ENCODE data around the gene TNFSF8. TPM values are rescaled to one million over a fixed set of nuclear protein-coding genes. Genes with fewer than 3 reads are reported as not detected.

The TNFSF8 gene
- total RNA-seq, 1 experiment from 2014 or later = 0.20 TPM

- Histone ChIP-seq H3K4me1 (no peaks in the 10 kb centered on the region), H3K4me3 (ENCODE audit: low read depth, low read length) (no peak overlapping the region), H3K36me3 (ENCODE audit: control insufficient read depth, insufficient read depth, low read length) (no peaks in the 10 kb centered on the region), H3K9me3 (no peaks in the 10 kb centered on the region), H3K27me3 (replicated peaks; ENCODE audit: control insufficient read depth, insufficient read depth, low read length) (no peaks in the 10 kb centered on the region)
- H3K27me3 Mint-ChIP-seq (ENCODE audit: insufficient read depth, unreplicated experiment) = no peaks in the 10 kb centered on the region
- H3K27ac Mint-ChIP-seq (ENCODE audit: unreplicated experiment) = no peak overlapping the region
- H3K4me3 Mint-ChIP-seq (ENCODE audit: unreplicated experiment) = no peak overlapping the region
- TF ChIP-seq, protein P1, sequence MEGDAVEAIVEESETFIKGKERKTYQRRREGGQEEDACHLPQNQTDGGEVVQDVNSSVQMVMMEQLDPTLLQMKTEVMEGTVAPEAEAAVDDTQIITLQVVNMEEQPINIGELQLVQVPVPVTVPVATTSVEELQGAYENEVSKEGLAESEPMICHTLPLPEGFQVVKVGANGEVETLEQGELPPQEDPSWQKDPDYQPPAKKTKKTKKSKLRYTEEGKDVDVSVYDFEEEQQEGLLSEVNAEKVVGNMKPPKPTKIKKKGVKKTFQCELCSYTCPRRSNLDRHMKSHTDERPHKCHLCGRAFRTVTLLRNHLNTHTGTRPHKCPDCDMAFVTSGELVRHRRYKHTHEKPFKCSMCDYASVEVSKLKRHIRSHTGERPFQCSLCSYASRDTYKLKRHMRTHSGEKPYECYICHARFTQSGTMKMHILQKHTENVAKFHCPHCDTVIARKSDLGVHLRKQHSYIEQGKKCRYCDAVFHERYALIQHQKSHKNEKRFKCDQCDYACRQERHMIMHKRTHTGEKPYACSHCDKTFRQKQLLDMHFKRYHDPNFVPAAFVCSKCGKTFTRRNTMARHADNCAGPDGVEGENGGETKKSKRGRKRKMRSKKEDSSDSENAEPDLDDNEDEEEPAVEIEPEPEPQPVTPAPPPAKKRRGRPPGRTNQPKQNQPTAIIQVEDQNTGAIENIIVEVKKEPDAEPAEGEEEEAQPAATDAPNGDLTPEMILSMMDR (IDR thresholded peaks at IDR 0.05; ENCODE audit: insufficient read depth in 1 of 2, low read depth in 1 of 2, low read length in 1 of 2, severe bottlenecking in 1 of 2, unreplicated experiment in 1 of 2) = no peak
- POLR2A ChIA-PET = no interaction called here
- H3K9me3 Mint-ChIP-seq (ENCODE audit: unreplicated experiment) = no peaks in the 10 kb centered on the region
- CTCF ChIA-PET = interaction anchor here (0.7 kb wide), 1 partner anchor 353 kb away, joined by 6 read pairs; no protein-coding TSS in a partner anchor
- intact Hi-C loops (cut with micrococcal nuclease; ENCODE audit: unreplicated experiment) = no loop called here
- H3K36me3 Mint-ChIP-seq (ENCODE audit: insufficient read depth, unreplicated experiment) = no peaks in the 10 kb centered on the region
- H3K4me1 Mint-ChIP-seq (ENCODE audit: low read depth, unreplicated experiment) = no peaks in the 10 kb centered on the region
- DNase-seq = no peak
- no TSS peak for BruUV-seq (replicated peaks)
Measured at GRCh38 chr9:114938687-114939575, 8.5 kb upstream of the TNFSF8 start.

GRCh38 chr9:114937516-114937915 is 7.1 kb upstream of the TNFSF8 start:
- Histone ChIP-seq H3K4me1 (no peaks in the 10 kb centered on the region), H3K4me3 (ENCODE audit: low read depth, low read length) (no peak overlapping the region), H3K36me3 (ENCODE audit: control insufficient read depth, insufficient read depth, low read length) (no peaks in the 10 kb centered on the region), H3K27me3 (replicated peaks; ENCODE audit: control insufficient read depth, insufficient read depth, low read length) (no peaks in the 10 kb centered on the region; the same call in 1 of the 2 replicates), H3K9me3 (no peaks in the 10 kb centered on the region)
- H3K9me3 Mint-ChIP-seq (ENCODE audit: unreplicated experiment) = no peaks in the 10 kb centered on the region
- no peak overlapping the region for H3K27ac Mint-ChIP-seq (ENCODE audit: unreplicated experiment)
- DNase-seq = no peak
- ChIA-PET POLR2A (no interaction called here), CTCF (no interaction called here)
- H3K27me3 Mint-ChIP-seq (ENCODE audit: insufficient read depth, unreplicated experiment) = no peaks in the 10 kb centered on the region
- TF ChIP-seq, protein P1 (IDR thresholded peaks at IDR 0.05; ENCODE audit: insufficient read depth in 1 of 2, low read depth in 1 of 2, low read length in 1 of 2, severe bottlenecking in 1 of 2, unreplicated experiment in 1 of 2) = no peak
- no peak overlapping the region for H3K4me3 Mint-ChIP-seq (ENCODE audit: unreplicated experiment)
- intact Hi-C loops (cut with micrococcal nuclease; ENCODE audit: unreplicated experiment) = no loop called here
- H3K4me1 Mint-ChIP-seq (ENCODE audit: low read depth, unreplicated experiment) = no peaks in the 10 kb centered on the region
- H3K36me3 Mint-ChIP-seq (ENCODE audit: insufficient read depth, unreplicated experiment) = no peaks in the 10 kb centered on the region
- no TSS peak for BruUV-seq (replicated peaks)

DNA sequence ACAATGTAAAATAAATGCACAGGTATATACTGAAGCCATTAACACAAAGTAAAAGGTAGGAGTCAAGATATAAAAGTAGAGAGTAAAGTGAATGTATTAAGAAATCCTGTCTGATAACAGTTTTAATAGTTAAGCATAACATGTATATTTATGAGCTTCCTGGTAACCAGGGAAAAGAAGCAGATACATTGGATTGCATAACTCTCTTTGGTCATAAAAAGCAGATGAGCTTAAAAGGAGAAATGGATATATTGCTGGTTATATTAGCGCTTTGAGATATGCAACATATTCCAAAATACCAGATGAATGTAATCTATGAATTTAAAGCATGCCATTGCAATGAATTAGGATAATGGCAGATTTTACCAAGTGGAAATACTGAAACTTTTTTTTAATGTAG is 6.2 kb upstream of the TNFSF8 start:
- CTCF ChIA-PET = no interaction called here
- H3K9me3 ChIP-seq = no peaks in the 10 kb centered on the region
- BruUV-seq (replicated peaks) = no TSS peak
- DNase-seq = no peak
- H3K4me3 ChIP-seq (ENCODE audit: low read depth, low read length) = no peak overlapping the region
- H3K4me1 ChIP-seq = no peaks in the 10 kb centered on the region
- intact Hi-C loops (cut with micrococcal nuclease; ENCODE audit: unreplicated experiment) = no loop called here
- H3K4me1 Mint-ChIP-seq (ENCODE audit: low read depth, unreplicated experiment) = no peaks in the 10 kb centered on the region
- no peaks in the 10 kb centered on the region; the same call in 1 of the 2 replicates for H3K27me3 ChIP-seq (replicated peaks; ENCODE audit: control insufficient read depth, insufficient read depth, low read length)
- POLR2A ChIA-PET = interaction anchor here (0.7 kb wide), 1 partner anchor 196 kb away, joined by 4 read pairs; no protein-coding TSS in a partner anchor
- no peaks in the 10 kb centered on the region for H3K36me3 ChIP-seq (ENCODE audit: control insufficient read depth, insufficient read depth, low read length)
- no peak overlapping the region for H3K4me3 Mint-ChIP-seq (ENCODE audit: unreplicated experiment)
- H3K9me3 Mint-ChIP-seq (ENCODE audit: unreplicated experiment) = no peaks in the 10 kb centered on the region
- TF ChIP-seq, protein P1 (IDR thresholded peaks at IDR 0.05; ENCODE audit: insufficient read depth in 1 of 2, low read depth in 1 of 2, low read length in 1 of 2, severe bottlenecking in 1 of 2, unreplicated experiment in 1 of 2) = no peak
- H3K36me3 Mint-ChIP-seq (ENCODE audit: insufficient read depth, unreplicated experiment) = no peaks in the 10 kb centered on the region
- H3K27ac Mint-ChIP-seq (ENCODE audit: unreplicated experiment) = no peak overlapping the region
- no peaks in the 10 kb centered on the region for H3K27me3 Mint-ChIP-seq (ENCODE audit: insufficient read depth, unreplicated experiment)

Data from Caco-2 (cell line).